H7 (cell line): ENCODE data around the gene VGLL2. TPM values are rescaled to one million over a fixed set of nuclear protein-coding genes. Genes with fewer than 3 reads are reported as not detected.

Experiments
- total RNA-seq: library from RNA; depleted of rRNA; stranded (reverse); fragments of >200 nt; shearing (Covaris generic); gene quantifications from 2 replicates; pipeline ENCODE4 v1.2.3, GENCODE V29; 2014; rRNA removed

The VGLL2 gene
- total RNA-seq, 1 experiment from 2014 or later = not detected

Other genes with a start within 250 kb of the VGLL2 start
- gene ROS1, start 160.4 kb downstream of the VGLL2 start, total RNA-seq = not detected in 2 replicates
- 12.0 and 12.1 TPM in 2 replicates for gene DCBLD1, start 217.1 kb downstream of the VGLL2 start, total RNA-seq